HG03342 (cell line): ENCODE data around the gene MAP6D1.

ENCODE experiments used
- ATAC-seq: cut with Tn5 transposase; IDR thresholded peaks from one replicate; pipeline ENCODE4 v1.9.1; 2021; ENCODE audit warnings: mild to moderate bottlenecking, moderate library complexity; ENCODE audit not compliant: unreplicated experiment

Gene MAP6D1

GRCh38 chr3:183825456-183826161 lies at the start of gene MAP6D1:
MAP6D1 (minus strand) TSS chr3:183825577; CDS start chr3:183825547, 30 bp downstream.
- peak; percentile 48 for ATAC-seq

GRCh38 chr3:183873914-183874313 lies 48.5 kb upstream of the MAP6D1 start:
- no peak for ATAC-seq

DNA sequence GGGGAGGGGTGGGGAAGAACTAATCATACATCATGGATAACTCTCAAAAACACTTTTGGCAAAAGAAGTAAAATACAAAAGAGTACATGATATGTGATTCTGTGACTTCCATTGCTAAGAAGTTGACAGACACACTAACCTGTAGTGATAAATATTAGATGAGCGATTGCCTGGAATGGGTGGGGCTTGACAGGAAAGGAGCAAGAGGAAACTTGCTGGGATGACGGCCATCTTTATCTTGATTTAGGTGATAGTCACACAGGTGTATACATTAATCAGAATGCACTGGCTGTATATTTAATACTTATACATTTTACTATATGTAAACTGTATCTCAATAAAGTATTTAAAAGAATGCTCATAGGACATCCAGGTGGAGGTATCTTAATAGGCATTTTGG lies 46.2 kb upstream of the MAP6D1 start:
- ATAC-seq, result no peak

DNA sequence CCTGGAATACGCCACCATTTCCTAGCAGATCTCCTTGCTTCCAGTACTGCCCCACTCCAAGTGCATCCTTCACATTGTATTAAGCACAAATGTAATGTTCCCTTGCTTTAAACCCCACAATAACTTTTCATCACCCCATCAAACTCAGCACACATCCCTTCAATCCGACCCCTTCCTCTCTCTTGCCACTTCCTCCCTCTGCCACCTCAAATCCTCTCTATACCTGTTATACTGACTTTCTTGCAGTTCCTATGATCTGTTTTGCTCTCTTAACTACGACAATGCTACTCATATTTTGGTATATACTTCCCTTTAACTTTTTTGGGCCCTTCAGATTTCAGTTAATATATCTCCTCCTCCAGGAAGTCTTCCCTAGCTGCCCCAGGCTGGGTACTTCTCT lies 45.2 kb upstream of the MAP6D1 start:
- no peak for ATAC-seq

GRCh38 chr3:183868796-183869195 lies 43.4 kb upstream of the MAP6D1 start:
- ATAC-seq, result no peak

DNA sequence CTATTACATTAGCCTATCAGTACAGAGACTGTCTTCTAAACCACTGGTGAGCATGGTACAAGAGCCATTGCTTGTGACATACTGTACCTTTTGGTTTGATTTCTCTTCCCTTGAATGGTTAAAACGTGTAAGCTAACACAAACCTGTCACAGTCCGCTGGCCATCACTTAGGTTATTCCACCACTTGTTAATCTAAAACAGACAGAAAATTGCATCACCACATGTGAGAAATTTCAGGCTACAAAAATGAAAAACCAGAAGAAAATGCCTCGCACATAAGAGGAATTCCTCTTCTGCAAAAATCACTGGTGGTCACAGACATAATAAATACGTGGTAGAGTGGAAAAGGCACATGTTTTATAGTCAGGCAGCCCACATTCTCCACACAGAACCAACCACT lies 37.2 kb upstream of the MAP6D1 start:
- ATAC-seq, result no peak

DNA sequence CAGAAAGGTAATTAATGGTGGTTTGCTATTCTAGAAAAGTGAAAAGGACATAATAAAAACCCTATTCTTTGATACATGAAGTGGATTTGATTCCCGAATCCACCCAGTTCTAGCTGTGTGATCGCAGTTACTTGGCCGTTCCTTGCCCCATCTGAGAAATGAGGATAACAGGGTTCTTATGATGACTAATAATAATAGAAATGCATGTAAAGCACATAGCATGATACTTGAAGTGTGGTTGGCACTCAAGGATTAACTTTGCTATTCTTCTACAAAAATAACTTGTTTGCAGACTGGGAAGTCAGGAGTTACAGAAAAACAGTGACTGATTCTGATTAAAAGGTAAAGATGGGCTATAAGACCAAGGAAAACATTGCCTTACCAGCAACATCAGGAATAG lies 32.5 kb upstream of the MAP6D1 start:
- ATAC-seq, result no peak

- no peak for ATAC-seq
Measured at GRCh38 chr3:183854318-183855035, 29.1 kb upstream of the MAP6D1 start.

GRCh38 chr3:183845608-183846288 lies 20.4 kb upstream of the MAP6D1 start:
- no peak for ATAC-seq

- ATAC-seq, result no peak
Measured at GRCh38 chr3:183845090-183845489, 19.7 kb upstream of the MAP6D1 start.

DNA sequence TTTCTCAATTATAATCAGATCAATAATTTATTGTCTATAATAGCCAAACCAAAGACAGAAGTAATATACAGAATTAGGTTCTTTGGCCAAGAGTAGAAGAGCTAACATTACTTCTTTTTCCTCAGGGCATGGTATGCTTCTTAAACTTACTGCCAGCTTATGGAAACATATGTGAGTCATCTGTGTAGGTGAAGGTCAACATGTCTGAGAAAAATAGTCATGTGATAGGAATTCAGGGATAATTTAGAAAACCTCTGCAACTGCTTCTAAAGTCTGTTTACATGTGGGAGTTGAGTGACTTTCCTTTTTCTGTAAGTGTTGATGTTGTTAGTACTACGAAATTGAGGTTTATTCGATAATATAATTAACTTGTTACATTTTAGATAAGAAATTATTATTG lies 19.2 kb upstream of the MAP6D1 start:
- ATAC-seq, result no peak

- ATAC-seq, result no peak
Measured at GRCh38 chr3:183839751-183840150, 14.4 kb upstream of the MAP6D1 start.

GRCh38 chr3:183837894-183838293 lies 12.5 kb upstream of the MAP6D1 start:
- no peak for ATAC-seq

- ATAC-seq, result no peak
Measured at GRCh38 chr3:183837390-183837789, 12.0 kb upstream of the MAP6D1 start.

GRCh38 chr3:183833516-183833915 lies 8.1 kb upstream of the MAP6D1 start:
- ATAC-seq, result no peak

- no peak for ATAC-seq
Measured at GRCh38 chr3:183830187-183830586, 4.8 kb upstream of the MAP6D1 start.

DNA sequence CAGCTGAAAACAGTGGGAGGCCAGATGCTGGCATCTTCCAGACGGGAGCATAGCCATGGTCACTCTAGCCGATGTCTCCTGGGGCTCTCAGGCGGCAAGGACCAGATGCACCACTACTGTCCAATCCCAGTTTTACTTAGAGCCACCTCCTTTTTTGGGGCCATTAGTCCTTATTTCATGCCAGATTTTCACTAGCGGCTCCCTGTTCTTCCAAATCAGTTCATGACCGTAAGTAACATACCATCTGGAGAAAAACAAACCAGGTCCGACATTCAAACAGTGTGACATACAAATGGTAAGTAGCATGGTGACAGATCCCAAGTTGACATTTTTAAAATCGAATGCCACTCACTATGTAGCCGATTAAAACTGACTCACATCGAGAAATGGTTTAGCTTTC lies 4.1 kb upstream of the MAP6D1 start:
- no peak for ATAC-seq

DNA sequence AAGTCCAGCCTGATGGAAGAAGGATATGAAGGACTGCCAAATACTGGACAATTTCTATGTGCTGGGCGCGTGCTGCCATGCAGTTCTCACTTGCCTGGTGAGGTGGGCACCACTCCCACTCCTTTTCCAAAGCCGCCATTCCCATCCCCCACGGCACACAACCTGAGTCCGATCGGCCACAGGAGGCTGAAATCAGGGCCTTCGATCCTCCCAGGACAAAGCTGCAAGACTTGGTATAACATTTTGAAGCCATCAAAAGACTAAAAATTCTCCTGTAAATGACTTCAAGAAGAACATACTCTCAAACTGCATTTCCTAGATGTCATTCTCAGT lies 3.1 kb upstream of the MAP6D1 start:
- ATAC-seq, result no peak

- no peak for ATAC-seq
Measured at GRCh38 chr3:183827809-183828537, 2.6 kb upstream of the MAP6D1 start.

GRCh38 chr3:183826448-183827250 lies 1.3 kb upstream of the MAP6D1 start:
- no peak for ATAC-seq
